Loucy (cell line): ENCODE measurements around the gene MRPL50.

ENCODE experiments used
- H2AFZ ChIP-seq: fragments of 200-600 bp; sonication (generic); 2 replicates; pipeline ENCODE4 v1.6.0; 2016; ENCODE audit warnings: antibody characterized with exemption, mild to moderate bottlenecking, low read length, moderate library complexity
- H3F3A ChIP-seq: fragments of 200-600 bp; 2 replicates; pipeline ENCODE4 v1.6.0; 2016; ENCODE audit warnings: antibody characterized with exemption, low read depth, mild to moderate bottlenecking
- H3K27me3 ChIP-seq: fragments of 200-600 bp; sonication (generic); 2 replicates; pipeline ENCODE4 v1.6.1; 2014; ENCODE audit warnings: low read length, mild to moderate bottlenecking; ENCODE audit not compliant: insufficient read depth, poor library complexity, severe bottlenecking
- H3K36me3 ChIP-seq: fragments of 200-600 bp; sonication (generic); 2 replicates; pipeline ENCODE4 v1.6.1; 2016; ENCODE audit warnings: low read length; ENCODE audit not compliant: insufficient read depth
- H3K4me1 ChIP-seq: fragments of 200-600 bp; sonication (generic); 2 replicates; pipeline ENCODE4 v1.5.1; 2014; ENCODE audit warnings: low read length, mild to moderate bottlenecking; ENCODE audit not compliant: insufficient read depth, poor library complexity, severe bottlenecking
- H3K4me2 ChIP-seq: fragments of 200-600 bp; sonication (generic); 2 replicates; pipeline ENCODE4 v1.6.0; 2014; ENCODE audit warnings: antibody characterized with exemption, low read length, low read depth, mild to moderate bottlenecking; ENCODE audit not compliant: poor library complexity, severe bottlenecking
- H3K4me3 ChIP-seq: fragments of 200-600 bp; sonication (generic); 2 replicates; pipeline ENCODE4 v1.5.1; 2014; ENCODE audit warnings: low read length, mild to moderate bottlenecking, mixed read lengths; ENCODE audit not compliant: poor library complexity, severe bottlenecking
- H3K79me2 ChIP-seq: fragments of 200-600 bp; sonication (generic); 2 replicates; pipeline ENCODE4 v1.6.1; 2014; ENCODE audit warnings: low read length; ENCODE audit not compliant: insufficient read depth
- H3K9ac ChIP-seq: fragments of 200-600 bp; sonication (generic); 2 replicates; pipeline ENCODE4 v1.6.0; 2014; ENCODE audit warnings: mild to moderate bottlenecking, low read depth, low read length, moderate library complexity; ENCODE audit not compliant: poor library complexity, severe bottlenecking
- H3K9me2 ChIP-seq: fragments of 200-600 bp; sonication (generic); replicated peaks from 2 replicates; pipeline ENCODE4 v1.6.1; 2016; ENCODE audit warnings: low read depth, low read length, mixed read lengths
- H3K9me3 ChIP-seq: fragments of 200-600 bp; sonication (generic); 2 replicates; pipeline ENCODE4 v1.6.1; 2014; ENCODE audit warnings: mild to moderate bottlenecking, antibody characterized with exemption, low read length, low read depth; ENCODE audit not compliant: insufficient read depth
- H4K20me1 ChIP-seq: fragments of 200-600 bp; sonication (generic); 2 replicates; pipeline ENCODE4 v1.6.0; 2014; ENCODE audit warnings: antibody characterized with exemption, low read length, mild to moderate bottlenecking; ENCODE audit not compliant: insufficient read depth, poor library complexity, severe bottlenecking
- CTCF ChIP-seq: fragments of 200-600 bp; sonication (generic); conservative IDR thresholded peaks from 2 replicates; pipeline ENCODE4 v1.5.1; 2014; ENCODE audit warnings: mild to moderate bottlenecking, antibody characterized with exemption, low read length
- EZH2phosphoT487 ChIP-seq: fragments of 200-600 bp; IDR thresholded peaks from 2 replicates; pipeline ENCODE4 v1.6.1; 2018; ENCODE audit warnings: antibody characterized with exemption, mild to moderate bottlenecking, moderate library complexity, borderline replicate concordance

Gene MRPL50

GRCh38 chr9:101428909-101429308 is 30.5 kb upstream of the MRPL50 start:
- no peak overlapping the region for H3K4me3 ChIP-seq
- no peak overlapping the region for H3K9ac ChIP-seq
- no peaks in the 10 kb centered on the region for H3K9me2 ChIP-seq
- H3K36me3 ChIP-seq: no peaks in the 10 kb centered on the region
- no peaks in the 10 kb centered on the region for H3F3A ChIP-seq
- no peaks in the 10 kb centered on the region for H3K9me3 ChIP-seq
- no peaks in the 10 kb centered on the region for H3K27me3 ChIP-seq
- H3K79me2 ChIP-seq: no peaks in the 10 kb centered on the region
- H3K4me1 ChIP-seq: no peaks in the 10 kb centered on the region
- no peak overlapping the region for H3K4me2 ChIP-seq
- no peak overlapping the region for H2AFZ ChIP-seq
- TF ChIP-seq EZH2phosphoT487 (no peak), CTCF (no peak)
- no peaks in the 10 kb centered on the region for H4K20me1 ChIP-seq

- Histone ChIP-seq H4K20me1 (no peaks in the 10 kb centered on the region), H3K9me3 (no peaks in the 10 kb centered on the region), H3F3A (no peaks in the 10 kb centered on the region), H3K36me3 (no peaks in the 10 kb centered on the region), H3K4me1 (no peaks in the 10 kb centered on the region), H2AFZ (no peak overlapping the region), H3K27me3 (no peaks in the 10 kb centered on the region), H3K4me2 (no peak overlapping the region), H3K79me2 (no peaks in the 10 kb centered on the region), H3K9ac (no peak overlapping the region), H3K4me3 (no peak overlapping the region), H3K9me2 (no peaks in the 10 kb centered on the region)
- TF ChIP-seq CTCF: no peak
- no peak for TF ChIP-seq EZH2phosphoT487
Measured at GRCh38 chr9:101427957-101428655, 29.7 kb upstream of the MRPL50 start.

GRCh38 chr9:101427358-101427757 is 28.9 kb upstream of the MRPL50 start:
- no peak overlapping the region for H2AFZ ChIP-seq
- H3K9me3 ChIP-seq: no peaks in the 10 kb centered on the region
- no peak overlapping the region for H3K9ac ChIP-seq
- no peaks in the 10 kb centered on the region for H3K36me3 ChIP-seq
- no peaks in the 10 kb centered on the region for H3K9me2 ChIP-seq
- no peaks in the 10 kb centered on the region for H3K79me2 ChIP-seq
- H3K27me3 ChIP-seq: no peaks in the 10 kb centered on the region
- H4K20me1 ChIP-seq: no peaks in the 10 kb centered on the region
- no peak for TF ChIP-seq EZH2phosphoT487
- no peak for TF ChIP-seq CTCF
- no peak overlapping the region for H3K4me3 ChIP-seq
- H3F3A ChIP-seq: no peaks in the 10 kb centered on the region
- no peaks in the 10 kb centered on the region for H3K4me1 ChIP-seq
- H3K4me2 ChIP-seq: no peak overlapping the region
